Ovary (tissue), 9 donors: ENCODE data around the gene WWOX. TPM values are rescaled to one million over a fixed set of nuclear protein-coding genes. Genes with fewer than 3 reads are reported as not detected.
A peak's percentile ranks its signal among the peaks of the same experiment; 100 is the strongest.

Experiments used
- DNase-seq, 5 donors: peaks; one replicate each; pipeline ENCODE4 v3.0.0-alpha.2; 2019 to 2020
- H3K27ac ChIP-seq, 2 donors: fragments of 200-600 bp; one replicate each; pipeline versions ENCODE4 v1.5.1 to v1.8.0; 2019 to 2022
- H3K27me3 ChIP-seq: fragments of 200-600 bp; one replicate; pipeline ENCODE4 v1.8.0; 2022
- H3K36me3 ChIP-seq: fragments of 200-600 bp; sonication (generic); one replicate; pipeline ENCODE4 v1.5.1; 2019
- H3K4me1 ChIP-seq: one replicate; pipeline ENCODE4 v1.8.1; 2013; ENCODE audit warnings: mild to moderate bottlenecking, moderate library complexity; ENCODE audit not compliant: insufficient read depth
- H3K4me3 ChIP-seq: fragments of 200-600 bp; sonication (generic); one replicate; pipeline ENCODE4 v1.5.1; 2017
- H3K9me3 ChIP-seq, 2 donors: fragments of 200-600 bp in 1 of 2; sonication (generic) in 1 of 2; one replicate each; pipeline versions ENCODE4 v1.5.1 to v1.8.1; 2013 to 2019; ENCODE audit warnings: mild to moderate bottlenecking in 1 of 2, moderate library complexity in 1 of 2
- EP300 ChIP-seq: sonication (generic); formaldehyde crosslinking; IDR thresholded peaks from one replicate; pipeline ENCODE4 v1.6.1; 2017; ENCODE audit warnings: antibody characterized with exemption
- POLR2A ChIP-seq: fragments of 450-650 bp; IDR thresholded peaks from one replicate; pipeline ENCODE4 v1.6.1; 2017; ENCODE audit warnings: antibody characterized with exemption, mild to moderate bottlenecking, moderate library complexity
- WGBS, 3 donors: extraction: QIAGEN DNeasy Blood & Tissue Kit in 1 of 3; methylation state at CpG; one replicate each; pipeline versions ENCODE4 v1.1.5 to v1.1.7; 2013 to 2017; 5-methylcytosine and 5-hydroxymethylcytosine counted together
- intact Hi-C, 4 donors: fragments of 100-400 bp; cut with DNase I; formaldehyde crosslinking; loops; one replicate each; pipeline versions ENCODE4 v1.11.0 to v1.15.1; 2022 to 2023
- polyA plus RNA-seq, 2 donors: library from polyadenylated mRNA; stranded (reverse); fragments of 200-250 nt in 1 of 2; fragments of 350-450 nt in 1 of 2; fragmentation: Illumina TruSeq in 1 of 2; extraction: RNeasy Lipid Tissue Mini Kit (QIAGEN cat#74804) in 1 of 2; gene quantifications; one replicate each; pipeline ENCODE4 v1.2.3, GENCODE V29; 2013 to 2014
- total RNA-seq, 7 donors: library from RNA; depleted of rRNA in 2 of 7; stranded (reverse); fragments of >200 nt in 2 of 7; fragmentation: NEBNext Ultra II Directional in 3 of 7; extraction: Animal tissue kit (Norgen Biotek cat#: 25700) in 3 of 7; gene quantifications; one replicate each; pipeline versions ENCODE4 v1.1.0 to v1.2.4, GENCODE V29; 2016 to 2023
- TF ChIP-seq, protein P1 (sequence below), 3 donors: fragments of 450-650 bp in 2 of 3; fragments of 200-600 bp in 1 of 3; IDR thresholded peaks; one replicate each; pipeline versions ENCODE4 v1.5.1 to v1.8.0; 2016 to 2022; ENCODE audit warnings: antibody characterized with exemption in 3 of 3, mild to moderate bottlenecking in 1 of 3
- donor health status: DM: no; HTN: no; CAD: no; lungs with moderate emphysema.
- donor health status: DM: no; HTN: no; CAD: no.
- donor health status: Bipolar disorder and iron deficiency.
- donor health status: DM: yes; HTN: yes; CAD: no.
- donor health status: DM: no; HTN: no; CAD: no.
- donor health status: DM: yes; HTN: yes; CAD: no.

The WWOX gene
- total and polyA plus RNA-seq, 9 donors, result 11.0 to 40.5 (median 25.2) TPM

DNA sequence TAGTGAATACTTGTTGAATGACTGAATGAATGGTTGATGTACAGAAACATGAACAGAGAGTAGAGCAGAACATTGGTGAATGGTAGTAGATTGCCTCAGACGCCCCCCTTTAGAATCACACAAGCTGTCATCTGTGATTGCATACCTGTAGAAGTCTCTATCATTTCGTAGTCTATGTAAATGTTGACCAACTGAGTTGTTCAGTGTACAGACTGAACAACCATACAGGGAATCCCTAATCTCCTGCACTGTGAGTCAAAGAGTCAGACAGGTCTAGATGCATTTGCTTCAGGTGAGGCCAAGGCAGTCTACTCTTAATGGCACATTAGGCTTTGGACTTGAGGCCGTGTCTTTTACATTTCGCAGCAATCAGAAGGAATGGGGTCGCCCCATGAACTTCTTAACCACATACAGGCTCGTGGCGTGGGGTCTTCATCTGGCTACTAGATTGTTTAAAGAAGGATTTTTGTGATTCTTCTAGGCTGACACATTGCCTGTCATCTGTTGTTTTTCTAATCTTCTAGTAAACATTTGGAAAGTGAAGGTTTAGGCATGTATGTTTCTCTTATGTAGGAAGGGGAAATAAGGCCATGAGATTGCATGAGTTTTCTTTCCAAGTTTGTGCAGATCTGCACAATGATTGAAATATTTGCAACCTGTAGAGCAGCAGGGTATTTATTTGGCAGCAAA lies 157.4 kb downstream of the WWOX start:
- no peaks in the 10 kb centered on the region for H3K27me3 ChIP-seq
- no peaks in the 10 kb centered on the region for H3K36me3 ChIP-seq
- WGBS, 3 donors, result 74 to 81% (median 80%) methylated on average over 7 of the region's 7 CpGs
- no peak for DNase-seq
- H3K9me3 ChIP-seq, result no peaks in the 10 kb centered on the region
- TF ChIP-seq EP300 (no peak), POLR2A (no peak)
- TF ChIP-seq, protein P1, sequence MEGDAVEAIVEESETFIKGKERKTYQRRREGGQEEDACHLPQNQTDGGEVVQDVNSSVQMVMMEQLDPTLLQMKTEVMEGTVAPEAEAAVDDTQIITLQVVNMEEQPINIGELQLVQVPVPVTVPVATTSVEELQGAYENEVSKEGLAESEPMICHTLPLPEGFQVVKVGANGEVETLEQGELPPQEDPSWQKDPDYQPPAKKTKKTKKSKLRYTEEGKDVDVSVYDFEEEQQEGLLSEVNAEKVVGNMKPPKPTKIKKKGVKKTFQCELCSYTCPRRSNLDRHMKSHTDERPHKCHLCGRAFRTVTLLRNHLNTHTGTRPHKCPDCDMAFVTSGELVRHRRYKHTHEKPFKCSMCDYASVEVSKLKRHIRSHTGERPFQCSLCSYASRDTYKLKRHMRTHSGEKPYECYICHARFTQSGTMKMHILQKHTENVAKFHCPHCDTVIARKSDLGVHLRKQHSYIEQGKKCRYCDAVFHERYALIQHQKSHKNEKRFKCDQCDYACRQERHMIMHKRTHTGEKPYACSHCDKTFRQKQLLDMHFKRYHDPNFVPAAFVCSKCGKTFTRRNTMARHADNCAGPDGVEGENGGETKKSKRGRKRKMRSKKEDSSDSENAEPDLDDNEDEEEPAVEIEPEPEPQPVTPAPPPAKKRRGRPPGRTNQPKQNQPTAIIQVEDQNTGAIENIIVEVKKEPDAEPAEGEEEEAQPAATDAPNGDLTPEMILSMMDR (IDR thresholded peaks at IDR 0.05), result no peak
- no peak overlapping the region for H3K27ac ChIP-seq
- intact Hi-C loops, result no loop called here
- no peak overlapping the region for H3K4me3 ChIP-seq
- H3K4me1 ChIP-seq, result peaks cover 8% of the 10 kb centered on the region

DNA sequence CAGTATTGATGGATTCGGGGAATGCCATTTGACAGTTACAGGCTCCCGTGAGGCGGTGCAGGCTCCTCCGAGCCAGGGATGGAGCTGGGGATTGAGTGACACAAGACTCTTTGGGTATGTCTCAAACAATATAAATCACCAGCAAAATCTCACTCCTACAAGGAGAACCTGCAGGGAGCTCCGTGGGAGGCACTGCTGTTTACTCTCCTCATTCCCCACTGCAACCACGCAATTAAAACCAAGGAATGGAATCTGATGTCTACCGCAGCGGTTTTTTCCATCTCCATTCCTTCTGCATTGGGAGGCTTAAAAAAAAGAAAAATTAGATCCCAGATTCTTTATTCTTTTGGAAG lies 157.9 kb downstream of the WWOX start:
- H3K36me3 ChIP-seq, result no peaks in the 10 kb centered on the region
- H3K27me3 ChIP-seq, result no peaks in the 10 kb centered on the region
- H3K4me3 ChIP-seq, result no peak overlapping the region
- DNase-seq, result no peak
- H3K4me1 ChIP-seq, result peaks cover 8% of the 10 kb centered on the region
- H3K9me3 ChIP-seq, result no peaks in the 10 kb centered on the region
- 26 to 42% (median 34%) methylated on average over 8 of the region's 8 CpGs for WGBS, 3 donors
- TF ChIP-seq, protein P1 (IDR thresholded peaks at IDR 0.05), result no peak
- TF ChIP-seq POLR2A (no peak), EP300 (no peak)
- intact Hi-C loops, result no loop called here
- no peak overlapping the region for H3K27ac ChIP-seq

DNA sequence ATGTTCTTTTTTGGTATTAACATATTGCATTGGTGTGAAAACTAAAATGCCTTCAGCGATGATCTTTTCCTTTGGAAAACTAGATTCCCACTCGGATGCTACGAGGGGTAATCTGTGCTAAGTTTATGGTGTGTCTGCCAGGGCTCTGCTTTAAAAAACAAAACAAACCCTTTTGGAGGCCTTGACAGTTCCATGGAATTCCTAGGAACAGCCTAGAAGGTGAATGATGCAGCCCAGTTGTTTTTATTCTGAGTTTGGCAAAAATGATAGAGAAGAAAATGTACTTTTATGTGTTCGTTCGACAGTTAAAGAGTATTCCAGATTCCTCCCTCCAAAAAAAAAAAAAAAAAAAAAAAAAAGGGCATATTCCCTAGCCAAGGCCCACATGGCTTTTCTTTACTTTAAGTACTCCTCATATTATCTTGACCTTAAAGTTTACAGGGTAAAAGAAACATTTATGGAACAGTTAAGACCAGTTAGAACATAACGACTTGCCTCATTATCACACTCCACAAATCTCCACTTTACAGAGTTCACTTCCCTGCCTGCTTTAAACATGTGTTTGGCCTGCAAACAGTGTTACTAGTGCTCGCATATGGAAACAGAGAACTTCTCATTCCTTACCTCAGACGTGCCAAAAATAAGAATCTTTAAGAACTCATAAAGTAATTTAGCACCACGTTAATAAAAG lies 159.1 kb downstream of the WWOX start:
- Histone ChIP-seq H3K9me3 (no peaks in the 10 kb centered on the region), H3K4me1 (peaks cover 9% of the 10 kb centered on the region), H3K27ac (peak overlapping the region in 1 of 2 donors; percentile 28), H3K4me3 (no peak overlapping the region), H3K36me3 (no peaks in the 10 kb centered on the region), H3K27me3 (no peaks in the 10 kb centered on the region)
- WGBS, 3 donors, result 8 to 19% (median 17%) methylated on average over 9 of the region's 9 CpGs
- TF ChIP-seq EP300 (no peak), POLR2A (no peak)
- DNase-seq, result peak in 1 of 5 donors; percentile 14
- intact Hi-C loops, result no loop called here

DNA sequence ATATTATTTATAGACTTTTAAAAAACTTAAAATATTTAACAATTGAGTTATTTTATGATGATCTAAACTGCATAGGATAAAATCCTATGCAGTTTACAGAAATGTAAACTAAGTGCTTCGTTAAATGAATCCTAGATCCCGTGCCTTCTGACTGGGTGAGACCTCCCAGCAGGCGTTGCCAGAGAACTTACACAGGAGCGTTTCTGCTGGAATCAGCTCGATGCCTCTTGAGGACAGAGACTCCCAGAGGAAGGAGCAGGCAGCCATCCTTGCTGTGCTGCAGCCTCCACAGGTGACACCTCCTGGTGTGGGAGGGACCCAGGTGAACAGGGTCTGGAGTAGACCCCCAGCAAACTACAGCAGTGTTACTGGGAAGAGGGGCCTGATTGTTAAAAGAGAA lies 160.4 kb downstream of the WWOX start:
- no peak for TF ChIP-seq POLR2A
- TF ChIP-seq, protein P1 (IDR thresholded peaks at IDR 0.05), result no peak
- no peak for TF ChIP-seq EP300
- H3K4me3 ChIP-seq, result no peak overlapping the region
- intact Hi-C loops, result no loop called here
- no peaks in the 10 kb centered on the region for H3K27me3 ChIP-seq
- WGBS, 3 donors, result 60 to 87% (median 61%) methylated on average over 5 of the region's 5 CpGs
- peaks cover 9% of the 10 kb centered on the region for H3K4me1 ChIP-seq
- no peak overlapping the region for H3K27ac ChIP-seq
- no peak for DNase-seq
- H3K9me3 ChIP-seq, result no peaks in the 10 kb centered on the region
- H3K36me3 ChIP-seq, result no peaks in the 10 kb centered on the region

DNA sequence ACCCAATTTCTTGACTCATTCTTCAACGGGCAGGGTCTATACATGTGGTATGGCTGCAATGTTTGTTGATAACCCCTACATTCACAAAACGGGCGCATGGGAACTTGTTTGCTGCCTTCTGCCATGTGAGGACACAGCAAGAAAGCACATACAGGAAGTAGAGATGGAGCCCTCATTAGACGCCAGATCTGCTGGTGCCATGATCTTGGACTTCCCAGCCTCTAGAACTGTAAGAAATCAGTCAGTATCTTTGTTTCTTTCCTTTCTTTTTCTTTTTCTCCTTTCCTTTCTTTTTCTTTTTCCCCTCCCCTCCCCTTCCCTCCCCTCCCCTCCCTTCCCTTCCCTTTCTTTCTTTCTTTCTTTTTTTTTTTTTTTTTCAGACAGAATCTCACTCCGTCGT lies 165.2 kb downstream of the WWOX start:
- Histone ChIP-seq H3K27me3 (no peaks in the 10 kb centered on the region), H3K36me3 (no peaks in the 10 kb centered on the region), H3K4me1 (peaks cover 3% of the 10 kb centered on the region), H3K9me3 (no peaks in the 10 kb centered on the region), H3K4me3 (no peak overlapping the region), H3K27ac (no peak overlapping the region)
- no peak for DNase-seq
- WGBS, 3 donors, result 96 to 97% (median 96%) methylated on average over 6 of the region's 6 CpGs
- TF ChIP-seq EP300 (no peak), POLR2A (no peak)
- TF ChIP-seq, protein P1 (IDR thresholded peaks at IDR 0.05), result no peak
- intact Hi-C loops, result no loop called here
